RKO (cell line): ENCODE data around the gene PLCB3.
A peak's percentile ranks its signal among the peaks of the same experiment; 100 is the strongest.

ENCODE experiments used
- DNase-seq: peaks from one replicate; pipeline ENCODE4 v3.0.0-alpha.2; 2016; ENCODE audit warnings: low spot score

Gene PLCB3

DNA sequence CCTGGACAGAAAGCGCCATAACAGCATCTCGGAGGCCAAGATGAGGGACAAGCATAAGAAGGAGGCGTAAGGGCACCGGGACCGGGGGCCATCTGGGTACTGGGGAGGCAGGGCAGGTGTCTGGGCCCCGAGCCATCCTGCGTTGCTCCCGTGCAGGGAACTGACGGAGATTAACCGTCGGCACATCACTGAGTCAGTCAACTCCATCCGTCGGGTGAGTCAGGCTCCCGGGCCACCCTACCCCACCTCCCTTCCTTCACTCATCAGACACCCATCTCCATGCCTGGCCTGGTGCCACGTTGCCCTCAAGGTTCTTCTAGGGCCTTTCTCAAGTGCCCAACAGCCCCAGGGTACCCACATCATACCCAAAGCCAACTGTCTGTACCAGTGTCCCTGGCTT is 15.0 kb downstream of the PLCB3 start:
- peak; percentile 69 for DNase-seq

DNA sequence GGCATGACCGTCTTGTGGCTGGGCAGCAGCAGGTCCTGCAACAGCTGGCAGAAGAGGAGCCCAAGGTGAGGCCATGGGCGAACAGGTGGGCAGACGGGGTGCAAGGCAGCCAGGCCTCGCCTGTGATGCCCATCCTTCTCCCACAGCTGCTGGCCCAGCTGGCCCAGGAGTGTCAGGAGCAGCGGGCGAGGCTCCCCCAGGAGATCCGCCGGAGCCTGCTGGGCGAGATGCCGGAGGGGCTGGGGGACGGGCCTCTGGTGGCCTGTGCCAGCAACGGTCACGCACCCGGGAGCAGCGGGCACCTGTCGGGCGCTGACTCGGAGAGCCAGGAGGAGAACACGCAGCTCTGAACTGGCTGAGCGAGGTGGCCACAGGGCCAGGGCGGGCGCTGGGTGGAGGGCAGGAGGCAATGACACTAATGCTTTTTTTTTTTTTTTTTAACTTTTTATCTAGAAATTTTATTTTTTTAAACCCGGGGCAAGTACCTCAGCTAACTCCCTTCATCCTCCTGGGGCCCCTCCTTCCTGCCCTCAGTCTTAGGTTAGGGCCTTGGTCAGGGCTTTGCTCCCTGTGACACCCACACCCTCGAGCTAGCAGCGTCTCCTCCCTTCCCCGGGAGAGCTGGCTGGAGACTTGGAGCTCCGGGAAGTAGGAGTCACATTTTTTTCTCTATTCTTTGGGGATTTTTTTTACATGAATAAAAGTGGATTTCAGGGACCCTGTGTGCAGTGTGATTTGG is 16.0 kb downstream of the PLCB3 start:
- no peak for DNase-seq

- DNase-seq, result peak; percentile 25
Measured at GRCh38 chr11:64268025-64268892, 16.9 kb downstream of the PLCB3 start.

- DNase-seq, result peak; percentile 81
Measured at GRCh38 chr11:64268893-64269539, 17.7 kb downstream of the PLCB3 start.

DNA sequence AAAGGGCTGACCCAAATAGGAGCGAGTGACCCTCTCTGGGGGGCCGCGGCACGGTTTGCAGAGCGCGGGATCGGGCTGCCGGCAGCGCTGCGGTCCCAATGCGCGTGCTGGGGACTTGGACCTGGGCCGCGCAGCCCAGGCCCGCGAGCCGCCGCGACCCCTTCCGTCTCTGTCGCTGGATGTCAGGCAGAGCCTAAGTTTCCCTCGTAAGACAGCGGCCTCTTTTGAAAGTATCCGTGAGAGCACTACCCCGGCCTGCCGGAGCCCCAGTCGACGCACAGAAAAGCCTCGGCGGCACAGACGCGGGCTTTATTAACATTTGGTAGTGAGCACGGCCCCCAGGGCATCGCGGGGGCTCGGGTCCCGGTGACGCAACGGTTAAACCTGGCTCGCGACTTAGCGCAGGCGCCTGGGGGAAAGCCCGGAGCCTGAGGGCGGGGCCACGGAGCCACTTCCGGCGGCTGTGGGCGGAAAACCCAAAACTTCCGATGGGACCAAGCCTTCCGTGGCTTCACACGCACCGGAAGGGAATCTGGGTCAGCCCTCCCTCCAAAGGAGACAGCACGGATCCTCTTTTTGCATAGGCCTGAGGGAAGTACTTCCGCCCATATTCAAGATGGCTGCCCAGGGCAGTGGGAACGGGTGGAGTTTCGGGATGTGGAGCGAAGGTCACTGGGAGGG is 18.4 kb downstream of the PLCB3 start:
- peak; percentile 99 for DNase-seq

DNA sequence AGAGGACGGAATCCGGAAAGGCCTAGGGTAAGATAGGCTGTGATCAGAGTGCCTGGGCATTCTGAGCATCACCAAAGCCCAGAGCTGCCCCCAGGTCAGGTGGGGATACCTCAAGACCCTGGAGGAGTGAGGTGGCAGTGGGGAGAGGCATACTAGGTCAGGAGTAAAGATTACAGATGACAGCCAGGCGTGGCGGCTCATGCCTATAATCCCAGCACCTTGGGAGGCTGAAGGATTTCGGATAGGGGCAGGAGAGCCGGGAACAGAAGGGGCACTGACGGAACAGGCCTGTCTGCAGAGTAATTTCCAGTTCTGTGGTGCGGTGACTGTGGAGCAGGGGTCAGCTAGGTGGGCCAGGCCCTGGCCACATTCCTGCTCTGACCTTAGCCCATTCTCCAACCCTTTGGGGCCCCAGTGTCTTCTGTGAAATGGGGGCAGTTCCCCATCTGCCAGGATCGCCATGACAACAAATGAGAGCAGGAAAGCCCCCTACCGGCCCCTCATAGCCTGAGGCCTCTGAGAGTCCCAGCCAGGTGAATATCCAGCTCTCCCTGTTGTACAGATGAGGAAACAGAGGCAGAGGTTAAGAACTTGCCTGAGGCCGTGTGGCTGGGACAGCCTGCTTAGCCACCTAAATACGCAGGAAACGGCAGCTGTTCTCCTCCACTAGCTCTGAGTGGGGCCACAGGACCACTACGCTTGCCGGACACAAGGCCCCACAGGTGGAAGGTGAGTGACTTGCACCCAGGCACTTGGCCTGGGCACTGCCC is 23.9 kb downstream of the PLCB3 start:
- DNase-seq, result no peak

- DNase-seq, result no peak
Measured at GRCh38 chr11:64275841-64276240, 24.5 kb downstream of the PLCB3 start.

- DNase-seq, result no peak
Measured at GRCh38 chr11:64276653-64277431, 25.5 kb downstream of the PLCB3 start.

DNA sequence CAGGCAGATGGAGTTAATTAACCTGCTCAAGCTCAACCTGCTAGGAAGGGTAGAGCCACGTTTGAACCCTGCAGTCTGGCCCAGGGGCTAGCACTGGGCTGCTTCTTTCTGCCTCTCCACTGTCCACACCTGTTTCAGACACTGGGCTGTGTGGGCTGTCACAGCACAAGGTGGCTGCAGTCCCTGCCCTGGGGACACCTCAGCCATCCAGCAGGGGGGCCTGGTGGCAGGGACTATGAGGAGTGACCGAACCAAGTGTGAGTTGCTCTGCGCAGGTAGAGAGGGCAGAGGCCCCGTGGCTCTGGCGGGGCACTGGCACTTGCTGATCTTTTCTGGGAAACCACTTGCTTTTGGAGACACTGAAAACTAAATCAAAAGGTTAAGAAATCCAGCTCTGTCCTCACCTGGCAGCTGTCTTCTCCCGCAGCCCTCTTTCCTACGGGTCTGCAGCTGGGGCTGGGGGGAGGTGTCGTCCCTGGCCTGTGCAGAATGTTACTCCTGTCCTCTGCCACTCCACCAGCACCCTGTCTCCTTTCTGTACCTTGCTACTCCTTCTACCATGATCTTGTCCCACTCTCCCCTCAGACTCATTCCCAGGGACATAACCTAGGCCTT is 27.4 kb downstream of the PLCB3 start:
- no peak for DNase-seq

- no peak for DNase-seq
Measured at GRCh38 chr11:64281957-64282770, 30.8 kb downstream of the PLCB3 start.

DNA sequence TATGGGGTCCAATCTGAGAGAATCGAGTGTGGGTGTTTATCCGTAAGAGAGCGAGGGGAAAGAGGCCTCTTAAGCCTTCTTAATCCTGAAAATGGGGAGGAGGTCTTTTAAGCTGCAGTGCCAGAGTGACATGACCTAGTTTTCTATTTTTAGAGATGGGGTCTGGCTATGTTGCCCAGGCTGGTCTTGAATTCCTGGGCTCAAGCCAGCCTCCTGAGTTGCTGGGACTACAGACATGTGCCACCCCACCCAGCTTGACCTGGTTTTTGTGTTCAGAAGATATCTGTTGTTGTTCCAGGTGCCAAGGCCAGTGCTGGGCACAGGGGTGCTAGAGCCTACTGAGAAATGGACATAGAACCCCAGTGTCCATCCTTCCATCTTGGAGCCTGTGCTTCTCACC is 31.8 kb downstream of the PLCB3 start:
- no peak for DNase-seq

DNA sequence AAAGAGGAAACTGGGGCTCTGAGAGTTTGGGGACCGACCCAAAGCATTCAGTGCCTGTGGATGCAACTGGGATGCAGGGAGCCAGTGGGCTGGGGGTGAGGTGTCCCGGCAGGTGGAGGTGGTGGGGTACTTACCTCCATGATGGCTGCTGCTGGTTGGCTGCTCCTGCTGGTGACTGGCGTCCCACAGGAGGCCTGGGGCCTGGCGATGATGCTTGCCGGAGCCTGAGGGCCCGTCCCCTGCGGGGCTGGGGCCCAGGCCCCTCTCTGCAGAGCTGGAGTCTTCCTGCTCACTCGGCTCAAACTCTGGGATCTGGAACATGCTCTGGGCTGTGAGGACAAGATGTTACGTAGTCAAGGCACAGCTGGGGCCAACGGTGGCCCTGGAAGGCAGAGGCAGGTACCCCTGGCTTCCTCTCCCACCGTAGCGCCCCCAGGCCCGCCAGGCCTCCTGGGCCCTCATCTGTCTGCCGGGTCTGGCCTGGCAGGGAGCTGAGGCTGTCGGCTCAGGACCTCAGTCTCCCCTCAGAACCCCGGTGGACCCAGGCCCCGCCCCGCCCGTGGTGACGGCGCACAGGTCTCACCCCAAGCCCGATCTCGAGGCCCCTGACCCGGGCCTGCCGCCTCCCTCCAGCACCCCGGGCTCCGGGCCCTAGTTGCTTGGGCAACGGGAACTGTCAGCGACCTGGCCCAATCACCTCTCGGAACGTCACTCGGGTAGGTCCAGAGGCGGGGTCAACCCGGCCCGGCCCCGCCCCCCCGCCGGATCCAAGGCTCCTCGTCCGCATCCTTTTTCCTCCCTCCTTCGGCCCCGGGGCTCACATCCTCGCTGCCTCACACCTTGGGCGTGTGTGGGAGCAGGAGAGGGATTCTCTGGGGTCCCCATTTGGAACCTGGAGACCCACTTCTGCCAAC is 33.0 kb downstream of the PLCB3 start, which contains the start of gene BAD:
Gene BAD, minus strand, starts transcription at position 618 of the 914 bp plus-strand sequence. Its CDS starts 297 bp downstream, at position 321.
- DNase-seq, result peak; percentile 93

DNA sequence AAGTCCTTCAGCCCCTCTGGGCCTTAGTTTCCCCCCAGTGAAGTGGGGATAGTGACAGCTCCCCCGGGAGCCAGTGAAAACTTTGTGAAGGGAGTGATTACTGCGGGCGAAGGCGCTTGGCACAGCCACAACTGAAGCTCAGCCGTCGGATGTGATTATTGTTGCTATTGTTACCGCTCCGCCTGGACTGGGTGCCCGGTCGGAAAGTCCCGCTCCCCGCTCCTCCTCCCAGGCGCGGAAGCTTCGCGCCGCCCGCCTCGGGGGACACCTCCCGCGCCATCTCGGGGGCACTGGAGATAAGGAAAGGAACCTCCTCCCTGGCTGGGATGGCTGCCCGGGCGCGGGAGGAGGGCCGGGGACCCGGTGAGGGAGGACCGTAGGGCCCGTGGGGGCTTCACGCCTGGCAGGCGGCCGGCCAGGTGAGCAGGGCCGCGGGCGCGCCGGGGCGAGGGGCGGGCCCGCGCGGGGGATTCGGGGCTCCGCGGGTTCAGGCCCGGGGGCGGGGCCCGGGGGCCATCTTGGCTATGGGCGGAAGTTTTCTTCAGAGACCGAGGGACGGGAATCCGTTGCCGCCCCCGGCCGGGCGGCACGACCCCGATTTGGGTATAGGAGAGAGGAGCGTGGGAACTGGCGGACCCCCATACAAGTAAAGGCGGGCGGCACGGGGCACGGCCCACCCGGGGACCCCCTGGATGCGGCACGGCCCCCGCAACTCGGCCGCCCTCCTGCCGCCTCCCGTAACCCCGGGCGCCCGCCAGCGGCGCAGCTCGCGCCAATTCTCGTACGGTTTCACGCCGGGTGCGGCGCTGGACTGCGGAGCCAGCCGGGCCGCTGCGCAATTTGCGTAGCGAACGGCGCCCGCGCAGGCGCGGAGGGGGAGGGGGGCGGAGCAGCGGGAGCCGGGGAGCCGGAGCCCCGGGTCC is 33.9 kb downstream of the PLCB3 start, which contains the start of gene GPR137:
Gene GPR137, plus strand, starts transcription at position 887 of the 923 bp plus-strand sequence. CDS start 677 bp downstream, outside the sequence.
- DNase-seq, result peak; percentile 63

GRCh38 chr11:64285885-64286800 is 34.8 kb downstream of the PLCB3 start:
- peak; percentile 47 for DNase-seq

DNA sequence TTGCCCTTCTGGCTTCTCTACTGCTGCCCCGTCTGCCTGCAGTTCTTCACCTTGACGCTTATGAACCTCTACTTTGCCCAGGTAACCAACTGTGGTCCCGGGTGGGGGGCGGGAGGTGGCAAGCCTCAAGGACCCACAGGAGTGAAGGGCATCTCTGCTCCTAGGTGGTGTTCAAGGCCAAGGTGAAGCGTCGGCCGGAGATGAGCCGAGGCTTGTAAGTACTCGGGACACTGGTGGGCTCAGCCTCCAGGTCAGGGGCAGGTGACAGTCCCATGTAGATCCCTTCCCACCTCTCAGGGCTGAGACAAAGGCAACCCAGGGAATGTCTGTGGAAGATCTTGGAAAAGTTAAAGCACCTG is 35.5 kb downstream of the PLCB3 start:
- DNase-seq, result no peak
